GM10847 (cell line): ENCODE results near the gene KCNMA1.

Experiments used
- POLR2A ChIP-seq: IDR thresholded peaks from 2 replicates; pipeline ENCODE4 v1.6.1; 2011; ENCODE audit not compliant: insufficient read length; ENCODE audit errors: extremely low read depth

The KCNMA1 gene

GRCh38 chr10:77289027-77289501 is 348.5 kb downstream of the KCNMA1 start:
- TF ChIP-seq POLR2A, result no peak

- no peak for TF ChIP-seq POLR2A
These were observed 349.9 kb downstream of the KCNMA1 start for GRCh38 chr10:77287647-77288120.

- TF ChIP-seq POLR2A, result no peak
These were observed 350.8 kb downstream of the KCNMA1 start for GRCh38 chr10:77286531-77287508.

GRCh38 chr10:77285529-77286182 is 352.0 kb downstream of the KCNMA1 start:
- TF ChIP-seq POLR2A, result no peak

GRCh38 chr10:77284797-77285196 is 352.8 kb downstream of the KCNMA1 start:
- TF ChIP-seq POLR2A, result no peak

GRCh38 chr10:77283326-77283725 is 354.3 kb downstream of the KCNMA1 start:
- TF ChIP-seq POLR2A, result no peak

GRCh38 chr10:77282163-77282562 is 355.4 kb downstream of the KCNMA1 start:
- TF ChIP-seq POLR2A, result no peak

GRCh38 chr10:77281719-77282118 is 355.9 kb downstream of the KCNMA1 start:
- no peak for TF ChIP-seq POLR2A

GRCh38 chr10:77279207-77279606 is 358.4 kb downstream of the KCNMA1 start:
- no peak for TF ChIP-seq POLR2A

- no peak for TF ChIP-seq POLR2A
These were observed 363.4 kb downstream of the KCNMA1 start for GRCh38 chr10:77274046-77274795.

GRCh38 chr10:77269163-77269562 is 368.4 kb downstream of the KCNMA1 start:
- no peak for TF ChIP-seq POLR2A

- TF ChIP-seq POLR2A, result no peak
These were observed 368.9 kb downstream of the KCNMA1 start for GRCh38 chr10:77268721-77269120.

GRCh38 chr10:77267703-77268675 is 369.6 kb downstream of the KCNMA1 start:
- no peak for TF ChIP-seq POLR2A

GRCh38 chr10:77266242-77266641 is 371.4 kb downstream of the KCNMA1 start:
- TF ChIP-seq POLR2A, result no peak
